ENCODE measurements around the gene DOK7. TPM values are rescaled to one million over a fixed set of nuclear protein-coding genes. Genes with fewer than 3 reads are reported as not detected.

The DOK7 gene
- total and polyA plus RNA-seq, 7 donors = 0.85 to 1.9 (median 1.2) TPM; not detected in 4

DNA sequence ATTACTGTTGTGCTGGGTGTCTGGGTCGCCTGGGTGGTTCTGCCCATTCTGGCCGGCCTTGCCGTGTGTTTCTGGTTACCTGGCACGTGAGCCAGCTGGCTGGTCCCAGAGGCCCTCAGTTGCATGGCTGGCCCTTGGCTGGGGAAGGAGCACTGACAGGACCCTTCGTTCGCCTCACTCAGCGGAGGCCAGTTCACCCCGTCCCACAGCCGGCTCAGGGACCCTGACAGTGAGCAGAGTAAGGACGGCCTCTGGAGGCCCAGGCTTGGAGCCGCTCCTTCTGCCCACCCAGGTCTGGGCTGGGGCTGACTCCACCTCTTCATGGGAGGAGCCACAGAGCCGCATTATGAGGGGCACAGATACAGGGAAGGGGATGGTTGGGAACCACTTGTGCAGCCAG is 41.6 kb upstream of the DOK7 start:
- Histone ChIP-seq H3K9me3 (no peaks in the 10 kb centered on the region), H3K27me3 (no peaks in the 10 kb centered on the region), H3K4me1 (no peaks in the 10 kb centered on the region), H3K36me3 (peaks cover 9 to 72% (median 23%) of the 10 kb centered on the region in 4 donors), H3K27ac (no peak overlapping the region), H3K4me3 (no peak overlapping the region)
- TF ChIP-seq POLR2A (IDR thresholded peaks at IDR 0.05) (no peak), POLR2AphosphoS5 (IDR thresholded peaks at IDR 0.05) (no peak)
- DNase-seq = no peak
- 87 to 90% methylated on average over 12 of the region's 12 CpGs for WGBS, 2 donors
- intact Hi-C loops (cut with DNase I) = no loop called here

DNA sequence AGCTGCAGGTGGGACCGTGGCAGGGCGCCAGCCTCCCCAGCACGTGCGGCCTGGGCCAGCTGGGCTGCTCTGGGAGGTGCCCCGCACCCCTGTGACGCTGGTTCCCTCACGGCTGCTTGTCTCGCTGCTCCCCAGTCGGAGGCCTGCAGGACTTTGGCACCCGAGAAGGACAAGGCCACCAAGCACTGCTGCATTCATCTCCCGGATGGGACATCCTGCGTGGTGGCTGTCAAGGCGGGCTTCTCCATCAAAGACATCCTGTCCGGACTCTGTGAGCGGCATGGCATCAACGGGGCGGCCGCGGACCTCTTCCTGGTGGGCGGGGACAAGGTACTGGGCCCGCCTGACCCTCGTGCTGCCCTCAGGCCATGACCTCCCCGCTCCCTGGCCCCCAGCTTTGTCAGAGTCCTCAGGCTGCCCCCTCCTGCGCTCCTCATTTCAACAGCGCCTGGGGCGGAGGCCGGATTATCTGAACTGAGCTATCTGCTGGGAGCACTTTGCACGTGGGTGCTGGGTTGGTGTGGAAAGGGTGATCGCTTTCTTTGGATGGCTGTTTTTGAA is 40.8 kb upstream of the DOK7 start:
- WGBS, 2 donors = 92% methylated on average over 29 of the region's 29 CpGs
- intact Hi-C loops (cut with DNase I) = no loop called here
- no peak overlapping the region for H3K27ac ChIP-seq
- no peak for DNase-seq
- no peaks in the 10 kb centered on the region for H3K27me3 ChIP-seq
- TF ChIP-seq POLR2A (IDR thresholded peaks at IDR 0.05) (no peak), EP300 (IDR thresholded peaks at IDR 0.05) (no peak), POLR2AphosphoS5 (IDR thresholded peaks at IDR 0.05) (no peak)
- TF ChIP-seq, protein P1, sequence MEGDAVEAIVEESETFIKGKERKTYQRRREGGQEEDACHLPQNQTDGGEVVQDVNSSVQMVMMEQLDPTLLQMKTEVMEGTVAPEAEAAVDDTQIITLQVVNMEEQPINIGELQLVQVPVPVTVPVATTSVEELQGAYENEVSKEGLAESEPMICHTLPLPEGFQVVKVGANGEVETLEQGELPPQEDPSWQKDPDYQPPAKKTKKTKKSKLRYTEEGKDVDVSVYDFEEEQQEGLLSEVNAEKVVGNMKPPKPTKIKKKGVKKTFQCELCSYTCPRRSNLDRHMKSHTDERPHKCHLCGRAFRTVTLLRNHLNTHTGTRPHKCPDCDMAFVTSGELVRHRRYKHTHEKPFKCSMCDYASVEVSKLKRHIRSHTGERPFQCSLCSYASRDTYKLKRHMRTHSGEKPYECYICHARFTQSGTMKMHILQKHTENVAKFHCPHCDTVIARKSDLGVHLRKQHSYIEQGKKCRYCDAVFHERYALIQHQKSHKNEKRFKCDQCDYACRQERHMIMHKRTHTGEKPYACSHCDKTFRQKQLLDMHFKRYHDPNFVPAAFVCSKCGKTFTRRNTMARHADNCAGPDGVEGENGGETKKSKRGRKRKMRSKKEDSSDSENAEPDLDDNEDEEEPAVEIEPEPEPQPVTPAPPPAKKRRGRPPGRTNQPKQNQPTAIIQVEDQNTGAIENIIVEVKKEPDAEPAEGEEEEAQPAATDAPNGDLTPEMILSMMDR (IDR thresholded peaks at IDR 0.05) = no peak
- H3K4me1 ChIP-seq = no peaks in the 10 kb centered on the region
- no peaks in the 10 kb centered on the region for H3K9me3 ChIP-seq
- no peak overlapping the region for H3K4me3 ChIP-seq
- peaks cover 13 to 72% (median 15%) of the 10 kb centered on the region in 4 donors for H3K36me3 ChIP-seq

DNA sequence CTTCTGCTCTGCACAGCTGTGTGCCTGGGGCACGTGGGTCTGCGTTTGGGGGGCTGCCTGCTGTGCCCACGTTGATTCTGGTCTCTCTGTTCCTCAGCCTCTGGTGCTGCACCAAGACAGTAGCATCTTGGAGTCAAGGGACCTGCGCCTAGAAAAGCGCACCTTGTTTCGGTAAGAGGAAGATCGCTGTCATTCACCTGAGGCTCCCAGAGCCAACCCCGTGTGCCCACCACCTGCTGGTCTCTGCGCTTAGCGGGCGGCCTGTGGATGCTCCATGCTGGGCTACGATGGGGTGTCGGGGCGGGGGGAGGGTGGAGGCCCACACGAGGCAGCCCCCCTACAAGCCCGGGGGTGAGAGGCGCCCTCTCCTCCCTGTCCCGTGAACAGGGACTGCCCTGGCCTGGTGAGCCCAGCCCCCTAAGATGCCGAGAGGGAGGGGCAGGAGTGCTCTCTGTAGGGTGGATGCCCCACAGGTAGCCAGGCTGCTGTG is 40.3 kb upstream of the DOK7 start:
- no peaks in the 10 kb centered on the region for H3K27me3 ChIP-seq
- no peaks in the 10 kb centered on the region for H3K4me1 ChIP-seq
- H3K36me3 ChIP-seq = peaks cover 10 to 68% (median 13%) of the 10 kb centered on the region in 4 donors
- WGBS, 2 donors = 92 to 94% methylated on average over 19 of the region's 19 CpGs
- TF ChIP-seq POLR2A (IDR thresholded peaks at IDR 0.05) (no peak), EP300 (IDR thresholded peaks at IDR 0.05) (no peak), POLR2AphosphoS5 (IDR thresholded peaks at IDR 0.05) (no peak)
- TF ChIP-seq, protein P1 (IDR thresholded peaks at IDR 0.05) = no peak
- intact Hi-C loops (cut with DNase I) = no loop called here
- H3K4me3 ChIP-seq = no peak overlapping the region
- H3K27ac ChIP-seq = no peak overlapping the region
- DNase-seq = no peak
- no peaks in the 10 kb centered on the region for H3K9me3 ChIP-seq

DNA sequence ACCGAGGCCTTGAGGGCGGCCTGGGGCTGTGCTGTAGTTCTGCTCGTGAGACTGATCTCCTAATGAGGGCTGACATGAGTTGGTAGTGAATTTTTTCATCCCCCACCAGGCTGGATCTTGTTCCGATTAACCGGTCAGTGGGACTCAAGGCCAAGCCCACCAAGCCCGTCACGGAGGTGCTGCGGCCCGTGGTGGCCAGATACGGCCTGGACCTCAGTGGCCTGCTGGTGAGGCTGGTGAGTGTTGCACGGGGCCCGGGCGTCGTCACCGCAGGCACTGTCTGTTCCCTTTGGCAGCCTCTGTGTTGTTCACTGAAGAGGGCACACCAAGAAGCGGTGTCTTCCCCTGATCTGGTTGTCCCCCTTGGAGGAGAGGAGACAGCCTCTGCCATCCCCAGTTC is 39.7 kb upstream of the DOK7 start:
- no peak overlapping the region for H3K27ac ChIP-seq
- TF ChIP-seq POLR2A (IDR thresholded peaks at IDR 0.05) (no peak), EP300 (IDR thresholded peaks at IDR 0.05) (no peak), POLR2AphosphoS5 (IDR thresholded peaks at IDR 0.05) (no peak)
- TF ChIP-seq, protein P1 (IDR thresholded peaks at IDR 0.05) = no peak
- 95 to 96% methylated on average over 16 of the region's 16 CpGs for WGBS, 2 donors
- no peaks in the 10 kb centered on the region for H3K4me1 ChIP-seq
- no peak overlapping the region for H3K4me3 ChIP-seq
- DNase-seq = no peak
- no peaks in the 10 kb centered on the region for H3K27me3 ChIP-seq
- peaks cover 6 to 68% (median 11%) of the 10 kb centered on the region in 4 donors for H3K36me3 ChIP-seq
- intact Hi-C loops (cut with DNase I) = no loop called here
- H3K9me3 ChIP-seq = no peaks in the 10 kb centered on the region

DNA sequence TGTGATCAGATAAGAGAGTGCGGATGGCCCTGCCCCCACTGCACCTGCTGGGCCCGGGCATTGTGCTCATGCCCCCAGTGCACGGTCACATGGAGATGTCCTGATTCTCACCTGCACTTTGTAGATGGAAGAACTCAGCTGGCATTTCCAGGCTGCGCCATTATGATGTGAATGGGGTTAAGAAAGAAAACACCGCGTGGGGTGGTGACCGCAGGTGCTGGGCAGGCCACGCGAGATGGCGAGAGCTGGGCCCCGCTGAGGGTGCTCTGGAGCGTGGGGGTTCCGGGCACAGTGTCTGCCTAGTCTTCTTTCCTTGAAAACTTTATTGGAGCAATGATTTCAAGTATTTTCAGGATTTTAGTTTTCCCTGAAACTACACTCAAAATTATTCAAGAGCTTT is 39.2 kb upstream of the DOK7 start:
- Histone ChIP-seq H3K27ac (no peak overlapping the region), H3K36me3 (peaks cover 6 to 71% (median 11%) of the 10 kb centered on the region in 4 donors), H3K9me3 (no peaks in the 10 kb centered on the region), H3K4me3 (no peak overlapping the region), H3K27me3 (no peaks in the 10 kb centered on the region), H3K4me1 (no peaks in the 10 kb centered on the region)
- 95% methylated on average over 13 of the region's 13 CpGs for WGBS, 2 donors
- no peak for DNase-seq
- TF ChIP-seq POLR2A (IDR thresholded peaks at IDR 0.05) (no peak), POLR2AphosphoS5 (IDR thresholded peaks at IDR 0.05) (no peak), EP300 (IDR thresholded peaks at IDR 0.05) (no peak)
- TF ChIP-seq, protein P1 (IDR thresholded peaks at IDR 0.05) = no peak
- intact Hi-C loops (cut with DNase I) = no loop called here

Measured in sigmoid colon (tissue), 7 donors.